Naive thymus-derived CD4-positive, alpha-beta T cell (primary cell): Measurements from ENCODE around the gene HNRNPM. TPM values are rescaled to one million over a fixed set of nuclear protein-coding genes. Genes with fewer than 3 reads are reported as not detected.

Source experiments
- ATAC-seq: fragments of 150-1000 bp; cut with Tn5 transposase; 2 replicates; pipeline ENCODE4 v1.10.0; 2021; ENCODE audit warnings: mild to moderate bottlenecking, moderate library complexity
- CTCF ChIA-PET: fragments of 350-600 bp; sonication (Branson Sonifier 250); formaldehyde crosslinking; loops from one replicate; lab custom pipeline; 2021; ENCODE audit warnings: antibody characterized with exemption; lab: Charles Lee
- POLR2A ChIA-PET: fragments of 350-600 bp; sonication (Branson Sonifier 250); formaldehyde crosslinking; loops from one replicate; lab custom pipeline; 2021; ENCODE audit warnings: antibody characterized with exemption, inconsistent platforms; lab: Charles Lee
- DNase-seq, 9 donors: peaks; one replicate each; pipeline versions ENCODE4 v3.0.0 to v3.0.0-alpha.2; 2020 to 2022; ENCODE audit warnings: mixed read lengths in 1 of 9
- H3K27ac ChIP-seq: one replicate; pipeline ENCODE4 v1.7.0; 2013; ENCODE audit warnings: mild to moderate bottlenecking, low read depth, low read length, moderate library complexity
- H3K27me3 ChIP-seq, 2 donors: one replicate each; pipeline ENCODE4 v1.7.0; 2013; ENCODE audit warnings: low read length in 2 of 2, mild to moderate bottlenecking in 2 of 2, moderate library complexity in 2 of 2; ENCODE audit not compliant: control insufficient read depth in 2 of 2, insufficient read depth in 2 of 2
- H3K36me3 ChIP-seq, 3 experiments: 1 replicate in 2 of 3; 2 replicates in 1 of 3; pipeline ENCODE4 v1.7.0; 2013; ENCODE audit warnings: low read length in 3 of 3, mild to moderate bottlenecking in 3 of 3, moderate library complexity in 1 of 3; ENCODE audit not compliant: insufficient read depth in 3 of 3, control insufficient read depth in 2 of 3
- H3K4me1 ChIP-seq, 2 donors: one replicate each; pipeline ENCODE4 v1.7.0; 2013; ENCODE audit warnings: low read length in 2 of 2, mild to moderate bottlenecking in 2 of 2, moderate library complexity in 1 of 2; ENCODE audit not compliant: control insufficient read depth in 2 of 2, insufficient read depth in 2 of 2
- H3K4me3 ChIP-seq: 2 replicates; pipeline ENCODE4 v1.7.0; 2013; ENCODE audit warnings: mild to moderate bottlenecking, low read length
- H3K9me3 ChIP-seq, 3 experiments: 1 replicate in 2 of 3; 2 replicates in 1 of 3; pipeline ENCODE4 v1.7.0; 2013; ENCODE audit warnings: low read length in 3 of 3; ENCODE audit not compliant: control insufficient read depth in 2 of 3
- H3K27ac Mint-ChIP-seq, 9 donors: one replicate each; pipeline ENCODE4 v1.8.0; 2020 to 2022; ENCODE audit warnings: mixed read lengths in 9 of 9, mild to moderate bottlenecking in 8 of 9, moderate library complexity in 5 of 9, inconsistent platforms in 2 of 9
- H3K27me3 Mint-ChIP-seq, 5 donors: one replicate each; pipeline ENCODE4 v1.8.0; 2021 to 2022; ENCODE audit warnings: mixed read lengths in 5 of 5, mild to moderate bottlenecking in 1 of 5
- H3K36me3 Mint-ChIP-seq, 5 donors: one replicate each; pipeline ENCODE4 v1.8.0; 2020 to 2022; ENCODE audit warnings: mixed read lengths in 5 of 5, mild to moderate bottlenecking in 3 of 5, inconsistent platforms in 1 of 5
- H3K4me1 Mint-ChIP-seq, 7 donors: one replicate each; pipeline ENCODE4 v1.8.0; 2020 to 2022; ENCODE audit warnings: mixed read lengths in 7 of 7, mild to moderate bottlenecking in 3 of 7, inconsistent platforms in 1 of 7
- H3K4me3 Mint-ChIP-seq, 10 donors: one replicate each; pipeline ENCODE4 v1.8.0; 2020 to 2022; ENCODE audit warnings: mild to moderate bottlenecking in 10 of 10, mixed read lengths in 10 of 10, moderate library complexity in 6 of 10, inconsistent platforms in 2 of 10
- H3K9me3 Mint-ChIP-seq, 11 donors: one replicate each; pipeline ENCODE4 v1.8.0; 2020 to 2022; ENCODE audit warnings: mixed read lengths in 11 of 11, mild to moderate bottlenecking in 4 of 11, inconsistent platforms in 1 of 11, moderate library complexity in 1 of 11
- intact Hi-C, 2 donors: fragments of 100-400 bp; cut with micrococcal nuclease; formaldehyde crosslinking; loops; one replicate each; pipeline ENCODE4 v1.15.1; 2023
- polyA plus RNA-seq, 2 donors: library from polyadenylated mRNA; unstranded; fragments of 300-500 nt; fragmentation: Illumina TruSeq; gene quantifications; one replicate each; pipeline ENCODE4 v1.2.3, GENCODE V29; 2021
- total RNA-seq, 6 experiments: library from RNA in 5 of 6; stranded (reverse) in 5 of 6; gene quantifications; 1 replicate in 5 of 6; 2 replicates in 1 of 6; pipeline ENCODE4 v1.2.3 and lab custom pipeline; 2021 to 2026

Gene HNRNPM
- total and polyA plus RNA-seq, 7 experiments from 2014 or later = 175 to 378 (median 272) TPM

DNA sequence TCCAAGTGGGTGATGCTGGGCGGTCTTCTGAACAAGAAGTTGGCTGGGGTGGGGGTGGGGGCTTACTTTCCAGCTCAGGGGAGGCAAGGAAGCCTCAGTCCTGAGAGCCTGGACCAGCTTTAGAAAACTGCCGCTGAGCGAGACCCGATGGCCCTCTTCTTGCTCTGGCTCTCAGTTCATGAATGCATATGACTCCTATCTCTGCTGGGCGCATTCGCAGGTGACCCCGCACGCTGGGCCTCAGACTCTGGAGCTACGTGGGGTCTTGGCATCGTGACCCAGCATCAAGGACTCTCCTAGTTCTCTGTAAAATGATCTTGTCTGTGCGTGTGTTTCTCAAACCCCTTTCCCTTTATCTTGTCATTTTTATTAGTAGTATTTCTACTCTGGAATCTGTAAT is 37.9 kb downstream of the HNRNPM start:
- H3K27me3 Mint-ChIP-seq = no peaks in the 10 kb centered on the region
- H3K4me3 Mint-ChIP-seq = no peak overlapping the region
- ChIA-PET POLR2A (interaction anchor here (0.8 to 1.4 kb wide), 4 partner anchors 9 to 88 kb away, joined by 3 to 4 read pairs (median 4); no protein-coding TSS in a partner anchor), CTCF (interaction anchor here (0.6 to 1.5 kb wide), 4 partner anchors 31 to 213 kb away, joined by 3 to 5 read pairs (median 3); partner anchors contain the start of gene ZNF414)
- intact Hi-C loops = loop anchor here in 1 of 2 donors (10.0 kb wide), 1 partner anchor 128 kb away; no protein-coding TSS in a partner anchor
- peaks cover 21 to 80% (median 23%) of the 10 kb centered on the region in 3 experiments for H3K36me3 ChIP-seq
- no peak for ATAC-seq
- H3K4me1 ChIP-seq = peaks cover 24 to 26% of the 10 kb centered on the region in 2 donors
- no peaks in the 10 kb centered on the region for H3K27me3 ChIP-seq
- H3K4me3 ChIP-seq = no peak overlapping the region
- peaks cover 9 to 50% (median 12%) of the 10 kb centered on the region in 5 donors for H3K36me3 Mint-ChIP-seq
- peaks cover 0 to 3% (median 0%) of the 10 kb centered on the region in 11 donors for H3K9me3 Mint-ChIP-seq
- H3K4me1 Mint-ChIP-seq = peaks cover 43 to 74% (median 60%) of the 10 kb centered on the region in 7 donors
- no peak overlapping the region for H3K27ac ChIP-seq
- no peak for DNase-seq
- peak overlapping the region in 6 of 9 donors; percentile 3 to 83 (median 64) for H3K27ac Mint-ChIP-seq
- H3K9me3 ChIP-seq = no peaks in the 10 kb centered on the region

- ATAC-seq (no peak), DNase-seq (no peak)
- peaks cover 43 to 74% (median 60%) of the 10 kb centered on the region in 7 donors for H3K4me1 Mint-ChIP-seq
- peaks cover 0 to 3% (median 0%) of the 10 kb centered on the region in 11 donors for H3K9me3 Mint-ChIP-seq
- no peak overlapping the region for H3K27ac ChIP-seq
- H3K27me3 ChIP-seq = no peaks in the 10 kb centered on the region
- H3K4me3 ChIP-seq = no peak overlapping the region
- intact Hi-C loops = loop anchor here in 1 of 2 donors (10.0 kb wide), 1 partner anchor 128 kb away; no protein-coding TSS in a partner anchor
- ChIA-PET POLR2A (interaction anchor here (1.2 to 1.4 kb wide), 2 partner anchors 88 to 95 kb away, joined by 4 read pairs; no protein-coding TSS in a partner anchor), CTCF (interaction anchor here (0.6 to 1.0 kb wide), 2 partner anchors 9 to 215 kb away, joined by 3 read pairs; no protein-coding TSS in a partner anchor)
- peaks cover 21 to 83% (median 23%) of the 10 kb centered on the region in 3 experiments for H3K36me3 ChIP-seq
- H3K4me3 Mint-ChIP-seq = no peak overlapping the region
- H3K9me3 ChIP-seq = no peaks in the 10 kb centered on the region
- no peaks in the 10 kb centered on the region for H3K27me3 Mint-ChIP-seq
- H3K36me3 Mint-ChIP-seq = peaks cover 9 to 50% (median 13%) of the 10 kb centered on the region in 5 donors
- peaks cover 21 to 30% of the 10 kb centered on the region in 2 donors for H3K4me1 ChIP-seq
- H3K27ac Mint-ChIP-seq = peak overlapping the region in 4 of 9 donors; percentile 3 to 83 (median 75)
These were observed 38.4 kb downstream of the HNRNPM start for GRCh38 chr19:8483165-8483564.

GRCh38 chr19:8484331-8484894 is 39.6 kb downstream of the HNRNPM start:
- no peak overlapping the region for H3K4me3 Mint-ChIP-seq
- peaks cover 38 to 67% (median 52%) of the 10 kb centered on the region in 7 donors for H3K4me1 Mint-ChIP-seq
- H3K27me3 Mint-ChIP-seq = no peaks in the 10 kb centered on the region
- Histone ChIP-seq H3K36me3 (peaks cover 21 to 87% (median 30%) of the 10 kb centered on the region in 3 experiments), H3K27ac (no peak overlapping the region), H3K4me3 (no peak overlapping the region), H3K9me3 (no peaks in the 10 kb centered on the region), H3K27me3 (no peaks in the 10 kb centered on the region), H3K4me1 (peaks cover 15 to 26% of the 10 kb centered on the region in 2 donors)
- ChIA-PET POLR2A (interaction anchor here (0.7 to 1.4 kb wide), 3 partner anchors 94 to 134 kb away, joined by 3 to 4 read pairs (median 4); no protein-coding TSS in a partner anchor), CTCF (interaction anchor here (0.7 kb wide), 1 partner anchor 75 kb away, joined by 3 read pairs; no protein-coding TSS in a partner anchor)
- peaks cover 9 to 54% (median 19%) of the 10 kb centered on the region in 5 donors for H3K36me3 Mint-ChIP-seq
- H3K9me3 Mint-ChIP-seq = peaks cover 0 to 3% (median 0%) of the 10 kb centered on the region in 11 donors
- ATAC-seq (peak; percentile 49), DNase-seq (no peak)
- intact Hi-C loops = loop anchor here in 1 of 2 donors (10.0 kb wide), 1 partner anchor 130 kb away; no protein-coding TSS in a partner anchor
- H3K27ac Mint-ChIP-seq = peak overlapping the region in 2 of 9 donors; percentile 26 to 48

DNA sequence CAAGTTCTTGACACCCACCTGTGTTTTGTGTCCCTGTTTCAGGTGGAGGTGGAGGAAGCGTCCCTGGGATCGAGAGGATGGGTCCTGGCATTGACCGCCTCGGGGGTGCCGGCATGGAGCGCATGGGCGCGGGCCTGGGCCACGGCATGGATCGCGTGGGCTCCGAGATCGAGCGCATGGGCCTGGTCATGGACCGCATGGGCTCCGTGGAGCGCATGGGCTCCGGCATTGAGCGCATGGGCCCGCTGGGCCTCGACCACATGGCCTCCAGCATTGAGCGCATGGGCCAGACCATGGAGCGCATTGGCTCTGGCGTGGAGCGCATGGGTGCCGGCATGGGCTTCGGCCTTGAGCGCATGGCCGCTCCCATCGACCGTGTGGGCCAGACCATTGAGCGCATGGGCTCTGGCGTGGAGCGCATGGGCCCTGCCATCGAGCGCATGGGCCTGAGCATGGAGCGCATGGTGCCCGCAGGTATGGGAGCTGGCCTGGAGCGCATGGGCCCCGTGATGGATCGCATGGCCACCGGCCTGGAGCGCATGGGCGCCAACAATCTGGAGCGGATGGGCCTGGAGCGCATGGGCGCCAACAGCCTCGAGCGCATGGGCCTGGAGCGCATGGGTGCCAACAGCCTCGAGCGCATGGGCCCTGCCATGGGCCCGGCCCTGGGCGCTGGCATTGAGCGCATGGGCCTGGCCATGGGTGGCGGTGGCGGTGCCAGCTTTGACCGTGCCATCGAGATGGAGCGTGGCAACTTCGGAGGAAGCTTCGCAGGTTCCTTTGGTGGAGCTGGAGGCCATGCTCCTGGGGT is 41.0 kb downstream of the HNRNPM start:
- H3K4me1 ChIP-seq = peaks cover 15 to 26% of the 10 kb centered on the region in 2 donors
- H3K4me3 ChIP-seq = no peak overlapping the region
- H3K9me3 ChIP-seq = no peaks in the 10 kb centered on the region
- peak overlapping the region in 7 of 9 donors; percentile 59 to 94 (median 85) for H3K27ac Mint-ChIP-seq
- H3K4me1 Mint-ChIP-seq = peaks cover 38 to 60% (median 47%) of the 10 kb centered on the region in 7 donors
- H3K36me3 Mint-ChIP-seq = peaks cover 9 to 54% (median 19%) of the 10 kb centered on the region in 5 donors
- ATAC-seq = no peak
- no peaks in the 10 kb centered on the region for H3K27me3 ChIP-seq
- no peaks in the 10 kb centered on the region for H3K27me3 Mint-ChIP-seq
- POLR2A ChIA-PET = interaction anchor here (0.6 to 3.1 kb wide), 9 partner anchors 11 to 107 kb away, joined by 3 to 14 read pairs (median 4); partner anchors contain the start of genes HNRNPM and MYO1F
- H3K9me3 Mint-ChIP-seq = peaks cover 0 to 3% (median 0%) of the 10 kb centered on the region in 11 donors
- intact Hi-C loops = loop anchor here in 1 of 2 donors (10.0 kb wide), 1 partner anchor 131 kb away; no protein-coding TSS in a partner anchor
- H3K4me3 Mint-ChIP-seq = peak overlapping the region in 3 of 10 donors; percentile 12 to 84 (median 37)
- no peak overlapping the region for H3K27ac ChIP-seq
- CTCF ChIA-PET = interaction anchor here (1.0 to 3.2 kb wide), 5 partner anchors 20 to 132 kb away, joined by 3 to 84 read pairs (median 7); partner anchors contain the start of gene MARCHF2
- no peak for DNase-seq
- peaks cover 18 to 81% (median 30%) of the 10 kb centered on the region in 3 experiments for H3K36me3 ChIP-seq

DNA sequence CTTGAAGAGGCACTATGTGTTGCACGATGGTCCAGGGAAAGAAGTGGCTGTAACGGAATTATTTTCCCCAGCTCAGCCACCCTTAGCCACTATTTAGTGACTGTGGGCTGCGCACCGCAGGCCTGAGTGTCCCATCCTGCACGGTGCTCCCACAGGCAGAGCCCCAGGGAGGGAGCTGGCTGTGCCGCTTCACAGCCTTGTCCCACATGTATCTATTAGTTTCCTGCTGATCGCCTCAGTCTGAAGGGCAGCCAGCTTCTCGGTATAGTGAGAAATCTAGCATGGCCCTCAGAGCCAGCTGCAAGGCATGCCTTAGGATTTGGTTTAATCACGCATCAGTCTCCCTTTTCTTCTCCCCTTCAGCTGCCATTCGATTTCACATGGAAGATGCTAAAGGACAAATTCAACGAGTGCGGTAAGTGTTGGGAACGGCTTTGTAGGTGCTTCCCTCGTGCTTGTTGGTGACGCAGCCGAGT is 41.9 kb downstream of the HNRNPM start:
- peak overlapping the region; percentile 48 for H3K27ac ChIP-seq
- Mint-ChIP-seq H3K27ac (peak overlapping the region in 8 of 9 donors; percentile 82 to 94 (median 90)), H3K27me3 (no peaks in the 10 kb centered on the region), H3K4me1 (peaks cover 32 to 50% (median 38%) of the 10 kb centered on the region in 7 donors), H3K4me3 (peak overlapping the region; percentile 33 to 85 (median 68)), H3K9me3 (peaks cover 0 to 2% (median 0%) of the 10 kb centered on the region in 11 donors), H3K36me3 (peaks cover 9 to 49% (median 19%) of the 10 kb centered on the region in 5 donors)
- POLR2A ChIA-PET = interaction anchor here (1.1 to 3.1 kb wide), 15 partner anchors 8 to 106 kb away, joined by 3 to 32 read pairs (median 5); partner anchors contain the start of genes HNRNPM, MYO1F and ZNF414
- no peak for DNase-seq
- peaks cover 15 to 72% (median 25%) of the 10 kb centered on the region in 3 experiments for H3K36me3 ChIP-seq
- CTCF ChIA-PET = interaction anchor here (0.6 to 3.2 kb wide), 14 partner anchors 8 to 133 kb away, joined by 3 to 84 read pairs (median 6); partner anchors contain the start of genes MARCHF2 and ZNF414
- no peaks in the 10 kb centered on the region for H3K9me3 ChIP-seq
- intact Hi-C loops = loop anchor here (1.0 to 10.0 kb wide), 7 partner anchors 19 to 156 kb away; no protein-coding TSS in a partner anchor
- ATAC-seq = no peak
- no peaks in the 10 kb centered on the region for H3K27me3 ChIP-seq
- H3K4me1 ChIP-seq = peaks cover 15 to 26% of the 10 kb centered on the region in 2 donors
- no peak overlapping the region for H3K4me3 ChIP-seq
